ENCODE results near the gene CFAP70. TPM values are rescaled to one million over a fixed set of nuclear protein-coding genes. Genes with fewer than 3 reads are reported as not detected.

The CFAP70 gene
- total RNA-seq, 2 experiments from 2014 or later, result 0.28 to 0.70 TPM

- no peak overlapping the region for H3K27ac Mint-ChIP-seq
- H3K9me3 Mint-ChIP-seq, result peaks cover 1% of the 10 kb centered on the region
- H3K36me3 Mint-ChIP-seq (ENCODE audit: low read depth), result peaks cover 27% of the 10 kb centered on the region
- H3K4me1 Mint-ChIP-seq, result peaks cover 3% of the 10 kb centered on the region
- DNase-seq, result no peak
- CTCF ChIA-PET, result no interaction called here
- H3K4me3 Mint-ChIP-seq, result no peak overlapping the region
- H3K27me3 Mint-ChIP-seq, result no peaks in the 10 kb centered on the region
- POLR2A ChIA-PET, result no interaction called here
Measured at GRCh38 chr10:73220989-73221388, 137.7 kb downstream of the CFAP70 start.

DNA sequence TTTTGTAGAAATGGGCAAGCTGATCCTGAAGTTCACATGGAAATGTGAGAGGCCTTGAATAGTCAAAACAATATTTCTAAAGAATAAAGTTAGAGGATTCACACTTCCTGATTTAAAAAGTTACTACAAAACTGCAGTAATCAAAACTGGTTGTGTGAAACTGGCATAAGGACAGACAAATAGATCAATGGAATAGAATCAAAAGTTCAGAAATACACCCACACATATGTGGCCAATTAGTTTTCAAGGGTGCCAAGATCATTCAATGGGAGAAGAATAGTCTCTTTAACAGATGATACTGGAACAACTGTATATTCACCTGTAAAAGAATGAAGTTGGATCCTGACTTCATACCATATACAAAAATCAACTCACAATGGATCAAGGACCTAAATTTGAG, 139.3 kb downstream of the CFAP70 start:
- Mint-ChIP-seq H3K27ac (no peak overlapping the region), H3K36me3 (ENCODE audit: low read depth) (peaks cover 33% of the 10 kb centered on the region), H3K9me3 (peaks cover 3% of the 10 kb centered on the region), H3K4me3 (no peak overlapping the region), H3K4me1 (peaks cover 3% of the 10 kb centered on the region), H3K27me3 (no peaks in the 10 kb centered on the region)
- ChIA-PET CTCF (no interaction called here), POLR2A (interaction anchor here (1.2 to 1.8 kb wide), 2 partner anchors 20 to 27 kb away, joined by 3 to 7 read pairs; partner anchors contain the start of gene DNAJC9)
- DNase-seq, result no peak

DNA sequence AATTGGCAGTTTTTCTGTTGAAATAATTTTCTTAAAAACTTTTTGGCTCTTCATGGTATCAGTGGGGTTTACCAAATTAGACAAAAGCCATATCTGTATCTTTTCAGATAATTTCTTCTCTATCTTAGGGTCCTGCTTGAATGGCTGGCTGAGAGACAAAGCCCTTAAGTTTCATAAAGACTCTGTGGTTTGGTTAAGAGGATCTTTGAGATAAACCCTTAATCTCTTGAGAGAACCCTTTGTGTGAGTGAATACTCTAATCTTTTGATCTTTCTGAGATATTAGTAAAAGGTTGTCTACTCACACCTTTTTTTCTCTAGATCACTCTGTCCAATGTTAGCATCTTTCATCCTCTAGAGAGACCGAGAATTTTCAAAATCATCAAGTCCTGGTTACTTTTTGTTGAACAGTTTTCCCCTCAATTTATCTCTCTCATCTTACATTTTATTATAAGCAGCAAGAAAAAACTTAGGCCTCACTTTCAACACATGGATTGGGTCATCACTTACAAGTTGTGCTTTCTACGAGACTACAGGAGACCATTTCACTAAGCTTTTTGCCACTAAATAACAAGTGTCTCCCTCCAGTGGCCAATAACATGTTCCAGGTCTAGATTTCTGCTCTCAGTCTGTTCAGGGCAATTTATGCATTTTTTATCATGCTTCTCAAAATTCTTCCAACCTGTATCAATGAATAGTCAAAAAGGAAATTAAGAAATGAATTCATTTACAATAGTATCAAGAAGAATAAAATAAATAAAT, 140.1 kb downstream of the CFAP70 start:
- no peak overlapping the region for H3K27ac Mint-ChIP-seq
- ChIA-PET CTCF (interaction anchor here (0.6 to 1.1 kb wide), 2 partner anchors 8 to 20 kb away, joined by 3 to 4 read pairs; no protein-coding TSS in a partner anchor), POLR2A (interaction anchor here (1.8 kb wide), 1 partner anchor 28 kb away, joined by 7 read pairs; the partner anchor contains the start of gene DNAJC9)
- no peak for DNase-seq
- H3K4me1 Mint-ChIP-seq, result peaks cover 3% of the 10 kb centered on the region
- no peaks in the 10 kb centered on the region for H3K27me3 Mint-ChIP-seq
- peaks cover 3% of the 10 kb centered on the region for H3K9me3 Mint-ChIP-seq
- H3K36me3 Mint-ChIP-seq (ENCODE audit: low read depth), result peaks cover 35% of the 10 kb centered on the region
- H3K4me3 Mint-ChIP-seq, result no peak overlapping the region

GRCh38 chr10:73217628-73218027, 141.0 kb downstream of the CFAP70 start:
- peaks cover 3% of the 10 kb centered on the region for H3K9me3 Mint-ChIP-seq
- H3K36me3 Mint-ChIP-seq (ENCODE audit: low read depth), result peaks cover 40% of the 10 kb centered on the region
- no peak overlapping the region for H3K27ac Mint-ChIP-seq

DNA sequence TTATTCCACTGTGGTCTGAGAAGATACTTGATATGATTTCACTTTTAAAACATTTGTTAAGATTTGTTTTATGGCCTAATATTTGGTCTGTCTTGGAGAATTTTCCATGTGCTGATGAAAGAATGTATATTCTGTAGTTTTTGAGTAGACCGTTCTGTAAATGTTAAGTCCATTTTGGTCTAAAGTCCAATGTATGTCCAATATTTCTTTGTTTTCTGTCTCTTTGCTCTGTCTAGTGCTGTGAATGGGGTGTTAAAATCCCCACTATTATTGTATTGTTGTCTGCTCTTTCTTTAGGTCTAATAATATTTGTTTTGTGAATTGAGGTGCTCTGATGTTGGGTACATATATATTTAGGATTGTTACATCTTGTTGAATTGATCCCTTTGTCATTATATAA, 142.9 kb downstream of the CFAP70 start:
- ChIA-PET POLR2A (no interaction called here), CTCF (no interaction called here)
- no peaks in the 10 kb centered on the region for H3K27me3 Mint-ChIP-seq
- no peak overlapping the region for H3K27ac Mint-ChIP-seq
- H3K4me3 Mint-ChIP-seq, result no peak overlapping the region
- no peak for DNase-seq
- H3K36me3 Mint-ChIP-seq (ENCODE audit: low read depth), result peaks cover 38% of the 10 kb centered on the region
- H3K9me3 Mint-ChIP-seq, result peaks cover 3% of the 10 kb centered on the region
- H3K4me1 Mint-ChIP-seq, result peaks cover 3% of the 10 kb centered on the region

More at GRCh38 chr10:73217628-73218027, 141.0 kb downstream of the CFAP70 start:
- no peak for DNase-seq
- POLR2A ChIA-PET, result no interaction called here
- H3K4me3 Mint-ChIP-seq, result no peak overlapping the region
- H3K4me1 Mint-ChIP-seq, result peaks cover 3% of the 10 kb centered on the region
- no peaks in the 10 kb centered on the region for H3K27me3 Mint-ChIP-seq
- CTCF ChIA-PET, result interaction anchor here (1.1 kb wide), 1 partner anchor 9 kb away, joined by 4 read pairs; no protein-coding TSS in a partner anchor

DNA sequence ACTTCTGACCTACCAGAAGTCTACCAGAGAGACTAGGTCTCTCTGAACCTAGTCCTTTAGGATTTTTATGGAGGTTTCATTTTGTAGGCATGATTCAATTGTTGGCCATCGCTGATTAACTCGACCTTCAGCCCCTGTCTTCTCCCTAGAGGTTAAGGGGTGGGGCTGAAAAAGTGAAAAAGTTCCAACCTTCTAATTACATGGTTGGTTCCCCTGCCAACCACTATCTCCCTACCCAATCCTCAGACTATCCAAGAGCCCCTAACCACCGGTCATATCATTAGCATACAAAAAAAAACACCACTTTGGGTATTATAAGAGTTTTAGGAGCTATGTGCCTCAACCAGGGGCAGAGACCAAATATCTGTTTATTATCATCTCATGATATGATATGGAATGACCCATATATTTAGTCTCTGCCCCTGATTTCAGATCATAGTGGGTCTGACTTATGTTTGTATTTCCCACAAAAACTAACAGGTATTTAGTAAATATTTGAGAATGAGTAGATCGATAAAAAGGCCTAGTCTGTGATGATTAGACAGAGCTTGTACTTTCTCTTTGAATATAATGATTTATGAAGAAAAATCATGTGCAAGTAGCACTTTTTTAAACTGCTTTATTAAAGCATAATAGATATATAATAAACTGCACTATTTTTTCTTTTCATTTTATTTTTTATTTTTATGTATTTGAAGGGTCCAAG, 147.4 kb downstream of the CFAP70 start:
- Mint-ChIP-seq H3K9me3 (peaks cover 3% of the 10 kb centered on the region), H3K4me3 (no peak overlapping the region), H3K4me1 (no peaks in the 10 kb centered on the region), H3K27me3 (no peaks in the 10 kb centered on the region), H3K27ac (no peak overlapping the region), H3K36me3 (ENCODE audit: low read depth) (peaks cover 21% of the 10 kb centered on the region)
- no peak for DNase-seq
- CTCF ChIA-PET, result no interaction called here
- POLR2A ChIA-PET, result no interaction called here

GRCh38 chr10:73210395-73211105, 148.1 kb downstream of the CFAP70 start:
- Mint-ChIP-seq H3K9me3 (no peaks in the 10 kb centered on the region), H3K27me3 (no peaks in the 10 kb centered on the region), H3K27ac (no peak overlapping the region), H3K36me3 (ENCODE audit: low read depth) (peaks cover 20% of the 10 kb centered on the region), H3K4me1 (no peaks in the 10 kb centered on the region), H3K4me3 (no peak overlapping the region)
- DNase-seq, result no peak
- POLR2A ChIA-PET, result no interaction called here
- CTCF ChIA-PET, result no interaction called here

DNA sequence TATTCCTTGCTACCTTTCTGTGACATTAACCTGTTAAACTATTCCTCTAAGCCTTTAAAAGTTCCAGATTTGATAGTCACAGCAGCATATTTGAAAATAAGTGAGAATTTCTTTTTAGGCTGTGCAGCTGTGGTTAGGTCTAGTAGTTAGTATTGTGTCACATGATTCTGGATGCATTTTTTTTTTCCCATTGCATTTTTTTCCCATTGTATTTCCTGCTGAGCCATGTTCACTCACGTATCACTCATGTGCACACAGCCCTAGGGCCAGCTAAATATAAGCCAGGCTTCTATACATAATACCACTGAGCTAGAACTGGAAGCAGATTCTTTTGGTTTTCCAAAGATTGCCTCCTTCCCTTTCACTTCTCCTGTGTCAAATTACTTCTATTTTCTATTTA, 149.0 kb downstream of the CFAP70 start:
- no peaks in the 10 kb centered on the region for H3K27me3 Mint-ChIP-seq
- CTCF ChIA-PET, result interaction anchor here (0.6 kb wide), 1 partner anchor 994 kb away, joined by 3 read pairs; no protein-coding TSS in a partner anchor
- POLR2A ChIA-PET, result no interaction called here
- no peaks in the 10 kb centered on the region for H3K4me1 Mint-ChIP-seq
- H3K36me3 Mint-ChIP-seq (ENCODE audit: low read depth), result peaks cover 20% of the 10 kb centered on the region
- H3K27ac Mint-ChIP-seq, result no peak overlapping the region
- no peak for DNase-seq
- H3K4me3 Mint-ChIP-seq, result no peak overlapping the region
- H3K9me3 Mint-ChIP-seq, result no peaks in the 10 kb centered on the region

DNA sequence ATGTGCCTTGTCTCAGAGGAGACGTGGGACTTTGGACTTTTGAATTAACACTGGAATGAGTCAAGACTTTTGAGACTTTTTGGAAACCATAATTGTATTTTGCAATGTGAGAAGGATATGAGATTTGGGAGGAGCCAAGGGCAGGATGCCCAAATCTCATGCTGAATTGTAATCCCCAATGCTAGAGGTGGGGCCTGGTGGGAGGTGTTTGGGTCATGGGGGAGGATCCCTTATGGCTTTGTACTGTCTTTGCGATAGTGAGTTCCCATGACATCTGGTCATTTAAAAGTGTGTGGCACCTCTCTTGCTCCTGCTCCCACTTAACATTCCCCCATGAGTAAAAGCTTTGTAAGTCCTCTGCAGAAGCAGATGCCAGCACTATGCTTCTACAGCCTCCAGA, 150.8 kb downstream of the CFAP70 start:
- ChIA-PET POLR2A (no interaction called here), CTCF (no interaction called here)
- no peak overlapping the region for H3K27ac Mint-ChIP-seq
- no peaks in the 10 kb centered on the region for H3K27me3 Mint-ChIP-seq
- no peak overlapping the region for H3K4me3 Mint-ChIP-seq
- H3K36me3 Mint-ChIP-seq (ENCODE audit: low read depth), result peaks cover 13% of the 10 kb centered on the region
- DNase-seq, result no peak
- no peaks in the 10 kb centered on the region for H3K9me3 Mint-ChIP-seq
- H3K4me1 Mint-ChIP-seq, result no peaks in the 10 kb centered on the region

DNA sequence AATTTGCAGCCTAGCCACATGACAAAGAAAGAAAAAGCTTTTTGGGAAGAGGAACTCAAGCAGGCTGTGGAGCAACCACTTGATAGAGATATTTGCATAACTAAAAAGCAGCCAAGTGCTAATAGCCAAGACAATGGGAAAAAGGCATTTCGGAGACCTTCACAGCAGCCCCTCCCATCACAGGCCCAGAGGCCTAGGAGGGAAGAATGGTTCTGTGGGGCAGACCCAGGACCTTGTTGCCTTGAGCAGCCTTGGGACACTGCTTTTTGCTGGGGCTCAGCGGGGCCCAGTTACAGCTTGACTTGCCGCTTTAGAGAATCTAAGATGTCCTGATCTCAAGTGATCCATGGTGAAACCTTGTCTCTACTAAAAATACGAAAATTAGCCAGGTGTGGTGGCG, 152.3 kb downstream of the CFAP70 start:
- H3K27ac Mint-ChIP-seq, result no peak overlapping the region
- no peaks in the 10 kb centered on the region for H3K27me3 Mint-ChIP-seq
- no peaks in the 10 kb centered on the region for H3K9me3 Mint-ChIP-seq
- peaks cover 9% of the 10 kb centered on the region for H3K36me3 Mint-ChIP-seq (ENCODE audit: low read depth)
- POLR2A ChIA-PET, result interaction anchor here (0.8 kb wide), 1 partner anchor 38 kb away, joined by 3 read pairs; no protein-coding TSS in a partner anchor
- H3K4me3 Mint-ChIP-seq, result no peak overlapping the region
- DNase-seq, result no peak
- no peaks in the 10 kb centered on the region for H3K4me1 Mint-ChIP-seq
- CTCF ChIA-PET, result no interaction called here

DNA sequence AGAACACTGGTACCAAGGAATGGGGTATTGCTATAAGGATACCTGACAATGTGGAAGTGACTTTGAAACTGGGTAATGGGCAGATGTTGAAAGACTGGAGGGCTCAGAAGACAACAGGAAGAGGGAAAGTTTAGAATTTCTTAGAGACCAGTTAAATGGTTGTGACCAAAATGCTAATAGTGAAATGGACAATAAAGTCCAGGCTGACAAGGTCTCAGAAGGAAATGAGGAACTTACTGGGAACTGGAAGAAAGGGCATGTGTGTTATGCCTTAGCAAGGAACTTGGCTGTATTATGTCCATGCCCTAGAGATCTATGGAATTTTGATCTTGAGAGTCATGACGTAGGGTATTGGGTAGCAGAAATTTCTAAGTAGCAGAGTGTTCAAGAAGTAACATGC, 152.8 kb downstream of the CFAP70 start:
- POLR2A ChIA-PET, result interaction anchor here (1.3 kb wide), 1 partner anchor 31 kb away, joined by 3 read pairs; no protein-coding TSS in a partner anchor
- Mint-ChIP-seq H3K4me3 (no peak overlapping the region), H3K27me3 (no peaks in the 10 kb centered on the region)

GRCh38 chr10:73205081-73205480, 153.6 kb downstream of the CFAP70 start:
- no peak for DNase-seq

More for the DNA sequence above, 152.8 kb downstream of the CFAP70 start:
- H3K9me3 Mint-ChIP-seq, result no peaks in the 10 kb centered on the region
- no peak overlapping the region for H3K27ac Mint-ChIP-seq
- H3K4me1 Mint-ChIP-seq, result no peaks in the 10 kb centered on the region
- peaks cover 9% of the 10 kb centered on the region for H3K36me3 Mint-ChIP-seq (ENCODE audit: low read depth)
- CTCF ChIA-PET, result no interaction called here
- DNase-seq, result no peak

More at GRCh38 chr10:73205081-73205480, 153.6 kb downstream of the CFAP70 start:
- Mint-ChIP-seq H3K27me3 (no peaks in the 10 kb centered on the region), H3K27ac (no peak overlapping the region), H3K9me3 (no peaks in the 10 kb centered on the region), H3K36me3 (ENCODE audit: low read depth) (peaks cover 5% of the 10 kb centered on the region), H3K4me3 (no peak overlapping the region), H3K4me1 (no peaks in the 10 kb centered on the region)
- ChIA-PET CTCF (no interaction called here), POLR2A (interaction anchor here (1.3 kb wide), 1 partner anchor 32 kb away, joined by 3 read pairs; no protein-coding TSS in a partner anchor)
